Endothelial cell of umbilical vein (primary cell): ENCODE data around the gene KCMF1. TPM values are rescaled to one million over a fixed set of nuclear protein-coding genes. Genes with fewer than 3 reads are reported as not detected.

ENCODE experiments used
- BruUV-seq: library from RNA; stranded (reverse); fragments of 400-500 nt; replicated peaks from 2 replicates; lab custom pipeline; 2021; lab: Mats Ljungman, UMichigan
- CTCF ChIA-PET: fragments of 300-600, 350-600 bp; sonication (Branson Sonifier 250); formaldehyde crosslinking; loops from one replicate; lab custom pipeline; 2021; ENCODE audit warnings: antibody characterized with exemption, inconsistent platforms; lab: Charles Lee
- POLR2A ChIA-PET: fragments of 300-600, 350-600 bp; sonication (Branson Sonifier 250); formaldehyde crosslinking; loops from one replicate; lab custom pipeline; 2021; ENCODE audit warnings: antibody characterized with exemption, inconsistent platforms; lab: Charles Lee
- DNase-seq: peaks from one replicate; pipeline ENCODE4 v3.0.0-alpha.2; 2011; ENCODE audit warnings: low read depth, low spot score
- FAIRE-seq: peaks from 2 replicates; lab custom pipeline; 2011; peaks lifted over from hg19 to GRCh38; lab: Jason Lieb, UNC
- H2AFZ ChIP-seq: 2 replicates; pipeline ENCODE4 v1.6.0; 2012; ENCODE audit warnings: low read depth, low read length, control low read depth, inconsistent platforms
- H3K27ac ChIP-seq: 2 replicates; pipeline ENCODE4 v1.5.1; 2011; ENCODE audit warnings: low read depth, mild to moderate bottlenecking, control low read depth, low read length, moderate library complexity; ENCODE audit not compliant: insufficient read depth
- H3K27me3 ChIP-seq, 2 experiments: 2 replicates each; pipeline versions ENCODE4 v1.6.0 to v1.6.1; 2011; ENCODE audit warnings: low read length in 2 of 2, mixed read lengths in 1 of 2; ENCODE audit not compliant: control insufficient read depth in 2 of 2, insufficient read depth in 2 of 2
- H3K36me3 ChIP-seq, 2 experiments: 2 replicates in 1 of 2; 3 replicates in 1 of 2; pipeline ENCODE4 v1.5.1; 2011; ENCODE audit warnings: low read length in 2 of 2, mild to moderate bottlenecking in 1 of 2, moderate library complexity in 1 of 2; ENCODE audit not compliant: control insufficient read depth in 2 of 2, insufficient read depth in 2 of 2; ENCODE audit errors: extremely low read depth in 1 of 2
- H3K4me1 ChIP-seq: 3 replicates; pipeline ENCODE4 v1.5.1; 2011; ENCODE audit warnings: mild to moderate bottlenecking, low read length; ENCODE audit not compliant: control insufficient read depth, insufficient read depth; ENCODE audit errors: extremely low read depth
- H3K4me2 ChIP-seq: 2 replicates; pipeline ENCODE4 v1.6.1; 2011; ENCODE audit warnings: low read length, control low read depth, mixed read lengths; ENCODE audit not compliant: insufficient read depth
- H3K4me3 ChIP-seq, 3 experiments: fragments of 200-600 bp in 1 of 3; sonication (generic), shearing (Covaris generic) in 1 of 3; replicated peaks in 1 of 3; 2 replicates each; pipeline ENCODE4 v1.5.1; 2011 to 2016; ENCODE audit warnings: control low read depth in 3 of 3, low read length in 3 of 3, mild to moderate bottlenecking in 2 of 3, inconsistent platforms in 1 of 3, low read depth in 1 of 3, moderate library complexity in 1 of 3; ENCODE audit not compliant: insufficient read depth in 1 of 3
- H3K79me2 ChIP-seq: 2 replicates; pipeline ENCODE4 v1.6.0; 2012; ENCODE audit warnings: low read length, inconsistent platforms; ENCODE audit not compliant: control insufficient read depth, insufficient read depth
- H3K9ac ChIP-seq: replicated peaks from 2 replicates; pipeline ENCODE3; 2011; ENCODE audit warnings: low read length, control low read depth; ENCODE audit not compliant: insufficient read depth; ENCODE audit errors: extremely low read depth
- H3K9me1 ChIP-seq: replicated peaks from 3 replicates; pipeline ENCODE4 v1.6.0; 2011; ENCODE audit warnings: mild to moderate bottlenecking, low read length; ENCODE audit not compliant: control insufficient read depth, insufficient read depth; ENCODE audit errors: extremely low read depth
- H3K9me3 ChIP-seq: replicated peaks from 2 replicates; pipeline ENCODE4 v1.5.1; 2012; ENCODE audit warnings: low read length, inconsistent platforms; ENCODE audit not compliant: control insufficient read depth, insufficient read depth
- H4K20me1 ChIP-seq: replicated peaks from 2 replicates; pipeline ENCODE3; 2011; ENCODE audit warnings: mild to moderate bottlenecking, low read length; ENCODE audit not compliant: control insufficient read depth, insufficient read depth; ENCODE audit errors: extremely low read depth
- CTCF ChIP-seq, 2 donors: IDR thresholded peaks; 1 replicate in 1 of 2; 2 replicates in 1 of 2; pipeline ENCODE4 v1.5.1; 2011; ENCODE audit warnings: low read length in 2 of 2, mild to moderate bottlenecking in 2 of 2, moderate library complexity in 2 of 2, control low read depth in 1 of 2, inconsistent platforms in 1 of 2, low read depth in 1 of 2; ENCODE audit not compliant: insufficient read depth in 1 of 2; ENCODE audit errors: extremely low read depth in 1 of 2
- EZH2 ChIP-seq: IDR thresholded peaks from 2 replicates; pipeline ENCODE4 v1.6.1; 2012; ENCODE audit warnings: borderline replicate concordance, low read depth, mild to moderate bottlenecking, moderate library complexity, low read length, inconsistent platforms; ENCODE audit not compliant: severe bottlenecking
- FOS ChIP-seq: IDR thresholded peaks from 2 replicates; pipeline ENCODE4 v1.6.1; 2011; ENCODE audit warnings: mild to moderate bottlenecking, low read length, moderate library complexity, borderline replicate concordance; ENCODE audit not compliant: insufficient read depth
- GATA2 ChIP-seq: IDR thresholded peaks from 2 replicates; pipeline ENCODE4 v1.7.0; 2011; ENCODE audit warnings: low read depth, mild to moderate bottlenecking, moderate library complexity, mixed read lengths, low read length; ENCODE audit not compliant: insufficient read length, insufficient read depth
- JUN ChIP-seq: IDR thresholded peaks from 2 replicates; pipeline ENCODE4 v1.6.1; 2011; ENCODE audit warnings: borderline replicate concordance, low read depth; ENCODE audit not compliant: insufficient read length, insufficient read depth
- MAX ChIP-seq: IDR thresholded peaks from 2 replicates; pipeline ENCODE4 v1.6.1; 2011; ENCODE audit not compliant: insufficient read depth, insufficient read length
- MYC ChIP-seq: IDR thresholded peaks from one replicate; pipeline ENCODE4 v1.6.1; 2011; ENCODE audit warnings: mild to moderate bottlenecking, low read depth, low read length
- POLR2A ChIP-seq: IDR thresholded peaks from 2 replicates; pipeline ENCODE4 v1.6.1; 2012; ENCODE audit warnings: low read depth, mild to moderate bottlenecking, control low read depth, low read length
- POLR2AphosphoS5 ChIP-seq: IDR thresholded peaks from 2 replicates; pipeline ENCODE4 v1.6.1; 2012; ENCODE audit warnings: low read depth, mild to moderate bottlenecking, control low read depth, low read length, moderate library complexity; ENCODE audit not compliant: insufficient read depth
- dilution Hi-C: fragments of 300-500 bp; cut with MboI; formaldehyde crosslinking; loops from one replicate; pipeline ENCODE4 v1.15.0; 2019; ENCODE audit warnings: low sequenced_read_pairs; ENCODE audit not compliant: extremely low pct_ligation_motif_present
- intact Hi-C: fragments of 100-400 bp; cut with micrococcal nuclease; formaldehyde crosslinking; loops from one replicate; pipeline ENCODE4 v1.10.0; 2022
- polyA plus RNA-seq, 4 experiments: library from polyadenylated mRNA; depleted of rRNA in 3 of 4; stranded (reverse) in 3 of 4; unstranded in 1 of 4; fragments of >200 nt; gene quantifications; 2 replicates each; pipeline versions ENCODE4 v1.2.1 to v1.2.3, GENCODE V29; 2011 to 2012; ENCODE audit warnings: missing spikeins in 1 of 4
- total RNA-seq: library from RNA; stranded (reverse); gene quantifications from 2 replicates; pipeline ENCODE4 v1.2.3, GENCODE V29; 2021

Gene KCMF1
- total and polyA plus RNA-seq, 2 donors (not counting 3 experiments of a cell fraction or from before 2014, with no cell fraction given): 49.3 to 78.4 TPM

- H3K4me3 ChIP-seq: no peak overlapping the region
- peaks cover 28% of the 10 kb centered on the region for H3K4me1 ChIP-seq
- no peak overlapping the region for H2AFZ ChIP-seq
- peak overlapping the region; percentile 37 for H3K4me2 ChIP-seq
- FAIRE-seq (no peak), DNase-seq (no peak)
- H3K9ac ChIP-seq: no peak overlapping the region
- TF ChIP-seq GATA2: no peak
- dilution Hi-C loops: no loop called here
- H3K9me1 ChIP-seq: no peaks in the 10 kb centered on the region
- H3K79me2 ChIP-seq: no peaks in the 10 kb centered on the region
- ChIA-PET POLR2A (interaction anchor here (1.2 to 2.9 kb wide), 3 partner anchors 10 to 34 kb away, joined by 4 to 14 read pairs (median 10); partner anchors contain the start of gene KCMF1), CTCF (interaction anchor here (0.6 to 4.3 kb wide), 6 partner anchors 10 to 58 kb away, joined by 3 to 26 read pairs (median 8); partner anchors contain the start of gene KCMF1)
- no peaks in the 10 kb centered on the region for H3K27me3 ChIP-seq
- no peaks in the 10 kb centered on the region for H4K20me1 ChIP-seq
- intact Hi-C loops: loop anchor here (1.0 to 2.0 kb wide), 2 partner anchors 10 to 55 kb away; partner anchors contain the start of gene TMSB10
- no peaks in the 10 kb centered on the region for H3K9me3 ChIP-seq
- BruUV-seq: no TSS peak
- no peaks in the 10 kb centered on the region for H3K36me3 ChIP-seq
- H3K27ac ChIP-seq: peak overlapping the region; percentile 63
These were observed 11.1 kb upstream of the KCMF1 start for GRCh38 chr2:84959566-84960506.

GRCh38 chr2:84962917-84963316 lies 8.0 kb upstream of the KCMF1 start:
- TF ChIP-seq JUN (no peak), MAX (no peak), EZH2 (no peak), POLR2AphosphoS5 (no peak), POLR2A (no peak), GATA2 (no peak), FOS (no peak), MYC (no peak), CTCF (IDR thresholded peaks at IDR 0.05; ENCODE audit: extremely low read depth in 1 of 2, insufficient read depth in 1 of 2, low read depth in 1 of 2, low read length in 2 of 2) (no peak)
- dilution Hi-C loops (no loop called here), intact Hi-C loops (no loop called here)
- H3K27ac ChIP-seq: no peak overlapping the region
- no peaks in the 10 kb centered on the region for H4K20me1 ChIP-seq
- H3K9me3 ChIP-seq: no peaks in the 10 kb centered on the region
- FAIRE-seq (no peak), DNase-seq (no peak)
- H3K9ac ChIP-seq: no peak overlapping the region
- CTCF ChIA-PET: interaction anchor here (0.6 to 1.0 kb wide), 2 partner anchors 37 to 55 kb away, joined by 3 read pairs; no protein-coding TSS in a partner anchor
- no peak overlapping the region for H3K4me3 ChIP-seq
- H3K36me3 ChIP-seq: no peaks in the 10 kb centered on the region
- H3K4me1 ChIP-seq: peaks cover 24% of the 10 kb centered on the region
- H2AFZ ChIP-seq: no peak overlapping the region
- BruUV-seq: no TSS peak
- H3K79me2 ChIP-seq: peaks cover 5% of the 10 kb centered on the region
- POLR2A ChIA-PET: no interaction called here
- H3K4me2 ChIP-seq: no peak overlapping the region
- H3K27me3 ChIP-seq: no peaks in the 10 kb centered on the region
- no peaks in the 10 kb centered on the region for H3K9me1 ChIP-seq
